NCI-H510A (cell line): Measurements from ENCODE around the gene CXCL11.
A peak's percentile ranks its signal among the peaks of the same experiment; 100 is the strongest.
"Not testable (repeated sequence)": the region's sequence is repeated elsewhere in the genome, so short reads cannot be mapped to it uniquely, and the experiment has no call there.

Experiments used
- DNase-seq: peaks from one replicate; lab custom pipeline; 2025; lab: John Stamatoyannopoulos, UW

Gene CXCL11

DNA sequence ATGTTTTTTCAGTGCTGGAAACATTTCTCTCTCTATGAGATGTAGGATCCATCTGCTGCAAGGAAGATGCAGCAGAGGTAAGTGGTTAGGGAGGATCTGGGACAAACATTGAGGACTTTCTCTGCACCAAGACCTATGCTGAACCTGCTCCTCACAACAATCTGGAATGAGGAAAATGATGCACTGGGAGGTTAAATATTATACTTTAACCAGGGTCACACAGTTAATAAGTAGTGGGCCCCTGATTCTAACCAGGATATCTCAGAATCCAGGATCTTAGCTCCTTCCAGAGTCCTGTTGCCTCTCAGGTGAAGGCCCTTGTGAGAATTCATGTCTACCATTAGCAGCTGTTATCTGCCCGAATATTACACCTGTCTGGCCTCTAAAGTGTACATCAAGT is 35.6 kb downstream of the CXCL11 start:
- DNase-seq, result no peak

DNA sequence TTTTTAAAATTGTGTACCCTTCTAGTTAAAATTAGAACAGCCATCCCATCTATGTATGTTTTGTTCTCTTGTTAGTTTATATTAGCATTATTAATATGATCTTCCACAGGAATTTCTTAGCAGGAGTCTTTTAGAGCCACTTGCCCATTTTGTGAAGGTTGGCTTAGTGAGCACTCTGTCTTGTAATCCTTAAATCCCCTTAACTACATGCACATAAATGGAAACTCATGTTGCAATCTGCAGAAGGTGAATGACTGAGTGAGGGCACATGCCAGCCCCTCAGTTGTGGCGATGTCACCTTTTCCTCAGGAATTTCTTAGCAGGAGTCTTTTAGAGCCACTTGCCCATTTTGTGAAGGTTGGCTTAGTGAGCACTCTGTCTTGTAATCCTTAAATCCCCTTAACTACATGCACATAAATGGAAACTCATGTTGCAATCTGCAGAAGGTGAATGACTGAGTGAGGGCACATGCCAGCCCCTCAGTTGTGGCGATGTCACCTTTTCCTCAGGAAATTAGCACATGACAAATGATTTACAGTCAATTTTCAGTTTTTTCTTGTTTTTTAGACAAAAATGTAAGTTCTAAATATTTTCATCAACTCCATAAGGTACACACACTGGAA is 37.2 kb downstream of the CXCL11 start:
- not testable (repeated sequence) for DNase-seq

DNA sequence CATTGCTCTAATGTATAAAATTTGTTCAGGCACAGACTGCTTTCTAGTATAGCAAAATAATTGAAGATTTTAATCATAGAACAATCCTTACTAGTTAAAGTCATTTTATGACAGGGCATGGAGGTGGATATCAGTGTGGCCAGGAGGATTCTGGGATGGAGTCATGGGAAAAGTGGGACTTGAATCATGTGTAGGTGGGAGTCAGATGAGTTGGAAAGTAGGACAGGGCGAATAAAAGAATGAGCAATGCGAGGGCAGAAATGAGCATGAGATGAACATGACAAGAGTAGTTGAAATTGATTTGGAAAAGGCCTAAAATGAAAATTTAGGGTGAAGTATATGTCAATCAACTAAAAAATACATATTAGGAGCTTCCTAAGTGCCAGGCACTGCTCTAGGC is 37.9 kb downstream of the CXCL11 start:
- no peak for DNase-seq

DNA sequence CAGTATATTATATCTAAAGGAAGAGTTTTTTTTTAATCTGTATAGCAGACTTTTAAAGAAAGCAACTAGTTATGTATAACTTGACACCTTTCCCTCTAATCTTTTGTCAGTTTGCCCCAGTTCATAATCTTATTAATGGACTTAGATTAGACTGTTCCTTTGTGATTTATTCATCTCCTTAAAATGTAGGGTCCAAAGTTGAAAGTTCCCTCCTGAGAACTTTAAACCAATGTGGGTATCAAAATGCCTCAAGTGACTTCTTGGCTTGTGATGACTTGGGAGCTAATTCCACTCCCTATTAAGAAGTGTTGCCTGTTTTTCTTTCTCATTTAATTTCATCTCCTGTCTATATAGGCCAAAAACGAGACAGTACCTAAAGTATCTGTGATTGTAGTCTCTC is 38.8 kb downstream of the CXCL11 start:
- no peak for DNase-seq

DNA sequence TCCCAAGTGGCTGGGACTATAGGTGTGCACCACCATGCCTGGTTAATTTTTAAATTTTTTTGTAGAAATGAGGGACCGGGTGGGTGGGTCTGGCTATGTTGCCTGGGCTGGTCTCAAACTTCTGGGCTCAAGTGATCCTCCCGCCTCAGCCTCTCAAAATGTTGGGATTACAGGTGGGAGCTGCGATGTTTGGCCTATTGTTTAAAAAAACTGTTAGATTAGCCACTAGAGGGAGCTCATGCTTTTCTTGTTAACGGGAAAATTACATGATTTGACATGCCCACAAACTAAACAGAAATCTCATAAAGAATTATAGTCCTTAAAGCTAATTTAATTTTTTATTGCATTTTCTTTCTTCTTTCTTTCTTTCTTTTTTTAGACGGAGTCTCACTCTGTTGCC is 40.1 kb downstream of the CXCL11 start:
- DNase-seq, result peak; percentile 3

DNA sequence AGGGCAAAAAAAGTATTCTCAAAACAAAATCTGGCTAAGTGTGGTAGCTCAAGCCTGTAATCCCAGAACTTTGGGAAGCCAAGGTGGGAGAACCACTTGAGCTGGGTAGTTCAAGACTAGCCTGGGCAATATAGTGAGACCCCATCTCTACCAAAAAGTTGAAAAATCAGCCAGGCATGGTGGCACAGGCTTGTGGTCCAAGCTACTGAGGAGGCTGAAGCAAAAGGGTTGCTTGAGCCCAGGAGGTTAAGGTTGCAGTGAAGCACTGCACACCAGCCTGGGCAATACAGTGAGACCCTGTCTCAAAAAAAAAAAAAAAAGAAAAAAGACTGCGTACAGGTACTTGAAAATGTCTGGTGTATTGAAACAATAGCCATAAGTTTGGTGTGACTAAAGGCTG is 43.4 kb downstream of the CXCL11 start:
- no peak for DNase-seq

DNA sequence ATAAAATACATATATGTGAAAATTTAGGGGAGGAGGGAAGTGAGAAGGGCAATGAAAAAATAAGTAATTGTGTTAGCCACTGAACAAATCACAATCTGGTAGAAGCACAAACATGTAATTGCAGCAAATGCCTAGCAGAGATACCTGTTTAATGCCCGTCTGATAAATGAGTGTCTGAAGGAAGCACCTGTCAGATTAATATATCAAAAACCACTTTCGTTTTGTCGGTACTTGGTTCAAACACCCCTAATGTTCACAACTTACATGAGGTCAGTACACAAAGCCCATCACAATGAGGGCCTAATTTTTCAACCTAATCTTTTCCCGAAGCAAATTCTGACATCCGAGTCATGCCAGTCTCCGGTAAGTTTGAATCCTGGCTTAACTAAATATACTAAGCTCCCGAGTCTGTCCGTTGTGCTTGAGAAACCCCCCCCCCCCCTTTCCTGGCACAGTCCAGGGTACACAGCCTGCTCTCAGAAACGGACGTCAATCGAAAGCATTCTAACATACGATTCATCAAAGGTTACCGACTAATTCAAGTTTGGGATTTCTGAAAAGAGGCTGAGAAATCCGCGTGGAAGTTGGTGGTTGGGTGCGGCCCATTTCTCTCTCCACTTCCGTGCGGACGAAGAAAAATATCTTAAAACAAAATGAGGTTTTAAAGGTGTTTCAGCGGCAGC is 45.9 kb downstream of the CXCL11 start:
- DNase-seq, result no peak

DNA sequence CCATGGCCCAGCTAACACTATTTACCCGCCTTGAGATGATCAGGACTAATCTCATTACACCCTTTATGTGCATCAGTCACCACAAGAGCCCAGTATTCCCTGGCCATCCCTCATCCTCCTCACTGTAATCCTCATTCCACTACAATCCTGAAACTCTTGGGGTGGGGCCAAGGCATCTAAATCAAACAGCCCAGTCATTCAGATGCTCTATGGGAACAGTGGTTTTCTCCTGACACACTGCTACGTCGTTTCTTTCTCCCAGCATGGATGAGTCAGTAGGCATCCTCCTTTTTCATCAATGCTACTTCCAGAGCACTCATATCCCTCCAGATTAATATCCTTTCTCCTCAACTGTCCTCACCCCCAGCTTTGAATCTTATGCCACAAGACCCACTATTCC is 50.8 kb downstream of the CXCL11 start:
- DNase-seq, result no peak
